ENCODE data around the gene IL17D. TPM values are rescaled to one million over a fixed set of nuclear protein-coding genes. Genes with fewer than 3 reads are reported as not detected.

The IL17D gene
- total and polyA plus RNA-seq, 10 of the 15 experiments (the other 5 are each of a cell fraction or from before 2014, with no cell fraction given) = 0.03 to 1.6 (median 0.33) TPM

GRCh38 chr13:20714563-20715329 lies 11.2 kb downstream of the IL17D start:
- SMC1A ChIA-PET (ENCODE audit: uncharacterized antibody, unreplicated experiment) = interaction anchor here (0.7 to 1.2 kb wide), 3 partner anchors 117 to 223 kb away, joined by 3 to 4 read pairs (median 4); no protein-coding TSS in a partner anchor
- POLR2A ChIA-PET = no interaction called here

More at GRCh38 chr13:20714563-20715329, 11.2 kb downstream of the IL17D start:
- Histone ChIP-seq H3K4me1 (ENCODE audit: control insufficient read depth, insufficient read depth, low read length) (no peaks in the 10 kb centered on the region), H3K27me3 (replicated peaks in 1 of 2; ENCODE audit: control insufficient read depth in 2 of 2, insufficient read depth in 2 of 2, low read length in 1 of 2) (no peaks in the 10 kb centered on the region), H3K27ac (ENCODE audit: control insufficient read depth, insufficient read depth) (no peak overlapping the region), H3K4me2 (ENCODE audit: control insufficient read depth, insufficient read depth) (no peak overlapping the region), H4K20me1 (ENCODE audit: control insufficient read depth, insufficient read depth) (no peaks in the 10 kb centered on the region), H2AFZ (ENCODE audit: control insufficient read depth, low read depth, low read length) (no peak overlapping the region), H3K79me2 (ENCODE audit: control insufficient read depth, insufficient read depth, low read length) (no peaks in the 10 kb centered on the region), H3K4me3 (no peak overlapping the region), H3K9ac (ENCODE audit: control insufficient read depth, insufficient read depth, low read length) (no peak overlapping the region), H3K36me3 (ENCODE audit: control insufficient read depth in 2 of 2, insufficient read depth in 2 of 2, low read length in 1 of 2) (no peaks in the 10 kb centered on the region), H3K9me3 (replicated peaks; ENCODE audit: control insufficient read depth, insufficient read depth, low read length) (no peaks in the 10 kb centered on the region)
- RAD21 ChIA-PET (ENCODE audit: unreplicated experiment) = no interaction called here
- in situ Hi-C loops (cut with MboI) = no loop called here
- ATAC-seq (no peak), FAIRE-seq (no peak), DNase-seq (ENCODE audit: low read depth, low spot score) (no peak)
- intact Hi-C loops (cut with micrococcal nuclease; ENCODE audit: unreplicated experiment) = no loop called here
- 41% methylated on average over 9 of the region's 9 CpGs for WGBS (ENCODE audit: insufficient coverage, insufficient replicate concordance, low lambda C conversion rate, missing lambda C conversion rate)
- no TSS peak for BruUV-seq (replicated peaks)
- CTCF ChIA-PET = interaction anchor here (0.5 to 2.0 kb wide), 8 partner anchors 11 to 222 kb away, joined by 3 to 12 read pairs (median 4); no protein-coding TSS in a partner anchor
- no peak for TF ChIP-seq ZBTB40 (IDR thresholded peaks at IDR 0.05; ENCODE audit: borderline replicate concordance)
- no peak for TF ChIP-seq MLLT1 (IDR thresholded peaks at IDR 0.05)
- TF ChIP-seq RUNX3 (IDR thresholded peaks at IDR 0.05; ENCODE audit: low read length) = no peak
- TF ChIP-seq SKIL (IDR thresholded peaks at IDR 0.05; ENCODE audit: low read depth, poor library complexity, severe bottlenecking) = no peak
- TF ChIP-seq SUZ12 (IDR thresholded peaks at IDR 0.05; ENCODE audit: unreplicated experiment) = no peak
- TF ChIP-seq NFYB (IDR thresholded peaks at IDR 0.05; ENCODE audit: insufficient read depth, low read depth, low read length) = no peak
- TF ChIP-seq HDAC2 (IDR thresholded peaks at IDR 0.05) = no peak
- no peak for TF ChIP-seq RCOR1 (conservative IDR thresholded peaks at IDR 0.05; ENCODE audit: low read depth, low read length)
- no peak for TF ChIP-seq KDM1A (IDR thresholded peaks at IDR 0.05; ENCODE audit: borderline replicate concordance)
- TF ChIP-seq SMARCA5 (IDR thresholded peaks at IDR 0.05) = no peak
- no peak for TF ChIP-seq ZNF622 (IDR thresholded peaks at IDR 0.05)
- TF ChIP-seq CHD2 (IDR thresholded peaks at IDR 0.05; ENCODE audit: borderline replicate concordance, low read depth, low read length) = no peak
- no peak for TF ChIP-seq MEF2B (IDR thresholded peaks at IDR 0.05; ENCODE audit: partially characterized antibody, poor library complexity, severe bottlenecking)
- no peak for TF ChIP-seq POLR2A (IDR thresholded peaks at IDR 0.05; ENCODE audit: low read depth, low read length)
